GM19328 (cell line): ENCODE data around the gene STAC.
"Not testable (repeated sequence)": the region's sequence is repeated elsewhere in the genome, so short reads cannot be mapped to it uniquely, and the experiment has no call there.

Source experiments
- ATAC-seq: cut with Tn5 transposase; IDR thresholded peaks from one replicate; pipeline ENCODE4 v1.9.1; 2021; ENCODE audit warnings: mild to moderate bottlenecking, moderate library complexity; ENCODE audit not compliant: unreplicated experiment

The STAC gene

GRCh38 chr3:36562945-36563344, 182.6 kb downstream of the STAC start:
- ATAC-seq, result no peak

GRCh38 chr3:36575241-36575640, 194.9 kb downstream of the STAC start:
- ATAC-seq, result no peak

- not testable (repeated sequence) for ATAC-seq
Observed at GRCh38 chr3:36578418-36578817, 198.1 kb downstream of the STAC start.

GRCh38 chr3:36579746-36580145, 199.4 kb downstream of the STAC start:
- ATAC-seq, result no peak

GRCh38 chr3:36580716-36581115, 200.4 kb downstream of the STAC start:
- ATAC-seq, result no peak

GRCh38 chr3:36591959-36592358, 211.7 kb downstream of the STAC start:
- ATAC-seq, result no peak

- no peak for ATAC-seq
Observed at GRCh38 chr3:36595511-36595910, 215.2 kb downstream of the STAC start.

- no peak for ATAC-seq
Observed at GRCh38 chr3:36596419-36596818, 216.1 kb downstream of the STAC start.

- ATAC-seq, result no peak
Observed at GRCh38 chr3:36597422-36597821, 217.1 kb downstream of the STAC start.
